ENCODE data around the gene SH3BP2.
A peak's percentile ranks its signal among the peaks of the same experiment; 100 is the strongest.

SH3BP2 gene

GRCh38 chr4:2834001-2834921 lies 41.4 kb downstream of the SH3BP2 start:
- DNase-seq: no peak

GRCh38 chr4:2835978-2836377 lies 43.1 kb downstream of the SH3BP2 start:
- no peak for DNase-seq

GRCh38 chr4:2836391-2836859 lies 43.5 kb downstream of the SH3BP2 start:
- DNase-seq: no peak

- DNase-seq: no peak
Observed at GRCh38 chr4:2837110-2837903, 44.4 kb downstream of the SH3BP2 start.

- peak; percentile 68 for DNase-seq
Observed at GRCh38 chr4:2837904-2838496, 45.1 kb downstream of the SH3BP2 start.

GRCh38 chr4:2839060-2839459 lies 46.2 kb downstream of the SH3BP2 start:
- DNase-seq: no peak

- no peak for DNase-seq
Observed at GRCh38 chr4:2842687-2843262, 49.9 kb downstream of the SH3BP2 start.

GRCh38 chr4:2843263-2843940 lies 50.5 kb downstream of the SH3BP2 start, which contains the start of gene ADD1:
Gene ADD1, plus strand, starts transcription at chr4:2843844. Its CDS starts 32,072 bp downstream, at chr4:2875916.
- peak; percentile 93 for DNase-seq

GRCh38 chr4:2843941-2844584 lies 51.2 kb downstream of the SH3BP2 start:
- DNase-seq: no peak

GRCh38 chr4:2846172-2846571 lies 53.3 kb downstream of the SH3BP2 start:
- DNase-seq: no peak

GRCh38 chr4:2847302-2847871 lies 54.5 kb downstream of the SH3BP2 start:
- no peak for DNase-seq

- DNase-seq: no peak
Observed at GRCh38 chr4:2848449-2848848, 55.6 kb downstream of the SH3BP2 start.

GRCh38 chr4:2849267-2850152 lies 56.6 kb downstream of the SH3BP2 start:
- DNase-seq: no peak

- no peak for DNase-seq
Observed at GRCh38 chr4:2850966-2851798, 58.3 kb downstream of the SH3BP2 start.

GRCh38 chr4:2852481-2852921 lies 59.6 kb downstream of the SH3BP2 start:
- no peak for DNase-seq

GRCh38 chr4:2855584-2855983 lies 62.7 kb downstream of the SH3BP2 start:
- DNase-seq: no peak

- DNase-seq: no peak
Observed at GRCh38 chr4:2856266-2856665, 63.4 kb downstream of the SH3BP2 start.

GRCh38 chr4:2857349-2857927 lies 64.6 kb downstream of the SH3BP2 start:
- DNase-seq: no peak
